Stimulated activated CD4-positive, alpha-beta T cell treated with anti-CD3 and anti-CD28 coated beads, Interleukin-2, amount 100 ng/mL, for 48 hours (primary cell): Measurements from ENCODE around the gene PPM1J.
"Not testable (repeated sequence)": the region's sequence is repeated elsewhere in the genome, so short reads cannot be mapped to it uniquely, and the experiment has no call there.

Experiments
- DNase-seq, 2 donors: peaks; one replicate each; pipeline ENCODE4 v3.0.0-alpha.2; 2020

Gene PPM1J

DNA sequence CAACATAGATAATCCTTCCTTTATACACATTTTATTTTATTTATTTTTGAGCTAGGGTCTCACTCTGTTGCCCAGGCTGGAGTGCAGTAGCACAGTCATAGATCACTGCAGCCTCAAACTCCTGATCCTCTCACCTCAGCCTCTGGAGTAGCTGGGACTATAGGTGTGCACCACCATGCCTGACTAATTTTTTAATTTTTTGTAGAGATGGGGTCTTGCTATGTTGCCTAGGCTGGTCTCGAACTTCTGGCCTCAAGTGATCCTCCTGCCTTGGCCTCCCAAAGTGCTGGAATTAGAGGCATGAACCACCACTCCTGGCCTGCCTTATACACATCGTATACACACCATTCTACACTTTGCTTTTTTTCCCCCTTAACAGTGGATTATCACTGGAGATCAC, 6.2 kb upstream of the PPM1J start:
- not testable (repeated sequence) for DNase-seq

GRCh38 chr1:112720800-112721199, 5.7 kb upstream of the PPM1J start:
- DNase-seq, result no peak

DNA sequence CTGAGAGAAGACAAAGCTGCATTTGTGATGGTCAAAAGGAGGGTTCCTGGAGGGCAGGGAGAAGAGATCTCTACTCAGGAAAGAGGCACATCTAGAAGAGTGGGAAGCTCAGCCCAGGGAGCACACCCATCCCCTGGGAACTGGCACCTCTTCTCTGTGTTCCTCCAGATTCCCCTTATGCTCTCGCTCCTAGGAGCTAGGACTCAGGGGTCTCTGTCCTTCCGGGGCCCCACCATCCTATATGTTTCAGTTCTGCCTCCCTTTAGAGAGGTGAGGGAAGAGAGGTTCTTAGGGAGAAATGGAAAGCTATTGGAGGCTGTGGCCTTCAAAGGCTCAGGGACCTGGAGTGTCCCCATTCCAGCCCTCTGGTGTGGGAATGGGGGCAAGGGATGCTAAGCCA, 4.6 kb upstream of the PPM1J start:
- DNase-seq, result no peak

DNA sequence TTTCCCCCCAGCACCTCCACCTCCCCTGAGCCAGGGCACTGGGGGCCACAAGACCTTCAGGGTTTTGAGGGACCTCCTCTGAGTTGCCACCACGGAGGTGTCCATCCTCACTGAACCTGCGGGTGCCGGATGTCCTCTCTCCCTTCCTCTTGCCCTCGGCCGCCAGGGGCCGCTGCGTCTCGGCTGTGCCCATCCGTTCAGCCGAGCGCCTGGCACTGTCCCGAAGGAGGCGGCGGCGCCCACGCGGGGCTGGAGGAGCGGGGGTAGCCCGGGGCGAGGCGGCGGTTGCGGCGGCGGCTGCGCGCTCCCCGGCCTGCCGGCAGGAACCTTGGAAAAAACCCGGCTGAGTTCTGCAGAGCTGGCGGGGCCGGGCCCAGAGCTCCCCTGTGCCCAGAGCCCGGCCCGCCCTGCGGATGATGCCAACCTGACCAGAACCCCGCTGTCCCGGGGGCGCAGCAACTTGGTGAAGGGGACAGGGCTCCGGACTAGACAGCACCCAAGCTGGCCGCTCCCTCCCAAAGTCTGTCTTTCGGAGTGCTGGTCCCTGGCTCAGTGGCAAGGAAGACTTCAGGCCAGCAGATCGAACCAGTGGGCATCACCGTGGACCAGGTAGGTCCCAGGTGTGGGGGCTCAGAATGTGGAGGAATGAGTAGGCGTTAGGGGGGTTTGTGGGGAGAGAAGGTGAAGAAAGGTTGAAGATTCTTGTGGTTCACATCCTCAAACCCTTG, 3.7 kb upstream of the PPM1J start:
- peak; percentile 74 to 80 for DNase-seq

DNA sequence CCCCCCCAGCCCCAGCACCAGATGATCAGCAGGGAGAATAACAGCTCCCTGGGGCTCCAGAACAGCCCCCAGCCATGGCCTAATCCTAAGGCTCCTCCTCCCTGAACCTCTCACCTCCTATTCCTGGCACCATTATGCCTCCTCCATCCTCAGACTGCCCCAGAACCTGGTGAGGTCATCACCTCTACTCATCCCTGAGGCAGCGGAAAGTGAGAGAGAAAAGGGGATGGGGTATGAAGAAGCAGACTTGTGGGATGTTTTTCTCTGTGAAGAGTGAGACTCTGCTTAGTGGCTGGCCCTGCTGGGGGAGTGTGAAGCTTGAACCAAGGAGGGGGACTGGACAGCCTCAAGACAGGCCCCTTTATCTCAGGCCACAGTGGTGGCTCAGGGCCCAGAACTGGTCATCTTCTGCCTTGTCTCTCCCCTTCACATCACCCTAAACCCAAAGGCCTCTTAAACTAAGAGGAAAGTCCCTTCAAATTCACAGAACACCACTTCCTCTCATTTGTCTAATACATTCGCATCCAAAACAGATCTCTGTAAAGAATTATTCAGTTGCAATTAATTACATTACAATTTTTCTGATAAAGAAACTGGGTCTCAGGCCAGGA, 2.2 kb upstream of the PPM1J start:
- DNase-seq, result no peak

DNA sequence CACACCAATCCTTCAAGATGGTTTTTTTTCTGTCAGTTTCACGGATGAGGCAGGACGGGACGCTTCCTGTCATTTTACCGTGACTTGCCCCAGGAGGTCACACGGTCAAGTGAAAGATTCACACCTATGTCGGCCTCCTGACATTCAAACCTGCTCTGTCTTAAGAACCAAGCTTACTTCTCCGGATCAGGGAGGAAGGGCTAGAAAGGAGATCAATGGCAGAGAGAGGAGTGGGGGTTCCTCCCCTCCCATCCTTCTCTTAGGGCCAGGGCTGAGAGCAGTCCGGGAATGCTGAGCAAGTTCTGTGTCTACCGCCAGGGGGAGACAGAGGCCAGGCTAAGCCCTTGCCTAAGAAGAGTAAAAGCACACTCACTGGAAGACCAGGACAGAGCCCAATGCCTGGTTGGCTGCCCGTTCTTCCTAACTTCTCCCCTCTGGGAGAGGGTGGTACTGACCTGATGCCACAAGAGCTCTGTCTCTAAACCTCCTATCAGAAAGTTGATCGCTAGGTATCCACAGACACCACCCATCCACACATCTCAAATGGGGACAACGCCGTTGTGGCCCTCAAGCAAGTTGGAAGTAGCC, 1.1 kb upstream of the PPM1J start:
- DNase-seq, result peak; percentile 79 to 81

DNA sequence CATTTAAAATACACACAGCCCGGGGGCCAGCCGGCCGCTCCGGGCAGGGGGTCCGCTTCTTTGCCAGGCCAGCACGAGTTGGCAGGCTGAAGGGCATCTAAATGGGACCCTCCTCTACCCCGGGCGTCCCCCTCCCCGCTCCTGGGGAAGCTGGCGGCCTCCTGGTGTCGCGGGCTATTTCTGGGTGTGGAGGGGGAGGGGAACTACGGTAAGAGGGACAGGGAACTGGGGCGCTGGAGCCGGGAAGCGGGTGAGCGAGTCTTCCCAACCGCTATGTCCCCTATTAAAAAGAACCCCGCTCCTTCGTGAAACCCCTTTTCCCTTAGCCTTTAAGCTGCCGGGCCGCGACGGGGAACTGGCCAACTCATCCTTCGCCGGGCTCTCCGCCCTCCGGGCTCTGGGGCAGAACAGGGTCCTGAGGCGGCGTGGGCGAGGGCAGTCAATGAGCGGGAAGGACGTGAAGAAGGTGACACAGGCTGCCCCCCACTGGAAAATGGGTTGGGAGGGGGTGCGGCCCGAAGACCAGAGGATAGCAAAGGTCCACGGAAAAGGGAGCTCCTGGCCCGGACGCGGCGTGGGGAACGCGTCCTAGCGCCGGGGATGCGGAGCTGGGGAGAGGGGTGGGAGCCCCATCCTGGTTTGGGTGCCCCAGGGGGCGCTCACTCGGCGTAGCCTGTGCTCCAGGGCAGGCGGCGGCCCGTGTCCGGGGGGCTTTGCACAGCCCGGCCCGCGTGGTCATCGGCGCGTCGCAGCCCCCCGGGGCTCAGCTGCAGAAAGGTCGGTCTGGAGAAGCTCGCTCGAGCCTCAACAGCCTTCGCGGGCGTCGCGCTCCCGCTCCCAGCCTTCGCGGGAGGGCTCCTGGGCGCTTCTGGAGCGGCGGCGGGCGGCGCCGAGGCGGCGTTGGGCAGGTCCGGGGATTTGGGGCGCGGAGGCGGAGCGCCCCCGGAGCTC, 544 bp downstream of the PPM1J start:
- DNase-seq, result no peak

DNA sequence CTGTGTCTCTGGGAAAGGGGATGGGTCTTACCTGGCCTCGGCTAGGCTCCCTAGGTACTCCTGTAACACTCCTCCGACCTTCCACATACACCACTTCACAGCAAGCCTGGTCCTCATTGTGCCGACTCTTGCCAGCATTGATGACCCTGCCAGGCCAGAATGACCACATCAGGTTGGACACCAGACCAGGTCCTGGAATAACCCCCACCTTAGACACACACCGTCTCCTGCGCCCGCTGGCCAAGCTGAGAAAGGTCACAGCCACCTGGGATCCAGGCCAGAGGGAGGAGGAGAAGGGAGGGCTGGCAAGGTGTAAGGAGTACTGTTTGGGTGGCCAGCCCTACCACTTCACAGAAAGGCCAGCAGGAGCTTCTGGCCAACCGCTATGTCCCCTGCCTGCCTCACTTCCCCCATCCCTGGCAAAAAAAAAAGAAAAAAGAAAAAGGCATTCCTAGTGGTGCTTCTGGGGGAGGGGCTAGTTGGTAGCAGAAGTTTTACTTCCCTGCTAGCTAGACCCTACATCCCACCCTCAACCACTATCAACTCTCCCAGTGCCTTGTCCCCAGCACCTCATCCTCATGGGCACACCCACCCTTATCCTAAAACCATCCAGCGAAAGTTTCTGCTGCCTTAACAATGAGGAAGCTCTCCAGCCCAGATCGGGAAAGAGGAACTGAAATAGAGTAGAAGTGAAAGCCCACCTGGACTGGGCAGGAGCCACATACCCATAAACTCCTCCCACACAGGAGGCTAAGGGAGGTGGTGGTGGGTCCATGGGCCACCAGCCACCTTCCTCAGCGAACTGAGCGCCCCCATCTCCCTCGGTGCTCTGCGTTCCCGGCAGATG, 1.4 kb downstream of the PPM1J start:
- no peak for DNase-seq

DNA sequence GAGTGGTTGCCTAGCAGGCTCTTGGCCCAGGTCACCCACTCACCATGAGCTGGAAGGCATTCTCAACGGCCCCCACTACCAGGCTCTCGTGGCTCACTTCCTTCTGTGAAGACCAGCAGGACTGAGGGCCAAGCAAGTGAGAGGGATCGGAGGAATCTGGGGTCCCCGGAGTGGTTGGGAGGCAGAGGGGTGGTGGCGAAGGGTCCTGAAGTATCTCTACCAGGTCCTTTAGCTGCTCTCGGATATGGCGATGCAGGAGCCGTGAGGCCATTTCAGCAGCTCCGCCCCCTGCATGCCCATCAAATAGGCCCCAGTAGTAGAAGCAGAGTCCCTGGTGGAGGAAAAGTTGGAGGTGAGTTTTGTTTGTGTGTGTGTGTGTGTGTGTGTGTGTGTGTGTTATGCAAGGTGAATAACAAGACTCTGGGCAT, 2.4 kb downstream of the PPM1J start:
- DNase-seq, result no peak

DNA sequence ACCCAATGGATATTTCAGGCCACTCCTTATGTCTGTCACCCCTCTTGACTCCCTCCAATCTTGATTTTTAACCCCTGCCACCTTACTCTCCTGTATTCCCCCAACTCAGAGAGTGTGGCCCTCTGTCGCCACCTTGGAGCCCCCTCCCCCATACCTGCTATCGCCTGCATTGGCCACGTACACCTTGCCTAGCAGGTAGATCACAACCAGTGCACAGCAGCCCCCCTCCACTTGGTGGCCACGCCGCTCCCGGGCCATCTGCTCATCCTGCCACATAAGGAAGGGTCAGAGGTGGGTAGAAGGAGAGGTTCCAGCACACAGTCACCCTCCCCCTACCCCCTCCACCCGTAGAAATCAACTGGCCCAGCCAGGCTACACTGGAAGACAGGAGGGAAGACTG, 2.9 kb downstream of the PPM1J start:
- no peak for DNase-seq

DNA sequence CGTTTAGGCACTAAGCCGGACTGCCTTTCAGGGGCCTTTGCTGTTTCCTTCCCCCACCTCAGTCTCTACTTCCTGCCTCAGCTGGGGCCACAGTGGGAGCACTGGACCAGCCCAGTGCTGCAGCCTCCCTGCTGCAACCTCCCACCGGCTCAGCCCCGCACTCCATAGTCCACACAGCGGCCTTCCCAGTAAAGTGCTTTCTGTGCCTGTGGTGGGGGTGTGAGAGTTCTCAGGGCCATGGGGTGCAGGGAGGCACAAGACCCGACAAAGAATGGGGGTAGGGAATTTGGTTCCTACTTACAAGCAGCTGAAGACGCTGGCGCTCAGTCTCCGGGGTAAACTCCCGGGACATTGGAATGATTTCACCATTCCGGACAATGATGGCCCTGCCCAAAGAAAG, 3.5 kb downstream of the PPM1J start:
- no peak for DNase-seq

- no peak for DNase-seq
Measured at GRCh38 chr1:112711041-112711440, 4.1 kb downstream of the PPM1J start.

DNA sequence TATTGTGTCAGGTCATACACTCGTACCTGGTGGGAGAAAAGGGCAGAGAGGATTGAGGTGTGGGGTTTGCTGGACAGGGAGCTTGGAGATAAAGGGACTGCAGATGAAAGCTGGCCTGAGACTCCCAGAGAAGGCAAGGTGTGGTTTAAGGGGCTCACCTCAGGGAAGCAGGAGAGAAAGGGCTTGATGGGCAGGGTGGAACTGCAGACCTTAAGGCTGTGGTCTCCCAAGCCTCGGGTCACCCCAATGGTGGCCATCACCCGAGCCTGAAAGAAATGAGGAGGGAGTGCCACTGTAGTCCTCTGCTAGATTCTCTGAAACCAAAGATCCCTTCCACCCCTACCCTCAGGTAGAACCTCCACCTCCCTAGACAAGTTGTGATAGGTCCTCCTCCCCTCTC, 4.5 kb downstream of the PPM1J start:
- DNase-seq, result no peak

DNA sequence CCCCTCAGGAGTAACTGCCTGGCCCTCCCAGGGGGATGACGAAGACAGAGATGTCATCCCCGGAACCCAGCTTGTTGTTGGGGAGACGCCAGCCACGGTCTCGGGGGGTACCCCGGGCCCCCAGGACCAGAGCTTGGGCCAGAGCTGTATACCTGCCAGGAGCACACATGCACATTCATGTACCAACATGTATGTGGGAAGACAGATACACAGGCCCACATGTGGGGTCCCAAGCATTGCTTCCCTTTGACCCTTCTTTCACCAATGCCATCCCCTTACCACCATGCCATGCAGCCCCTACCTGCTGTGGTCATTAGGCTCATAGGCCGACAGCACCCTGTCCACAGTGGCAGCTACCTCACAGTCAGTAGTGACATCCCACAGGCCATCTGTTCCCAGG, 5.0 kb downstream of the PPM1J start:
- no peak for DNase-seq

- DNase-seq, result no peak
Measured at GRCh38 chr1:112708489-112708888, 6.6 kb downstream of the PPM1J start.

- no peak for DNase-seq
Measured at GRCh38 chr1:112708002-112708448, 7.1 kb downstream of the PPM1J start.

GRCh38 chr1:112707221-112708001, 7.7 kb downstream of the PPM1J start:
- DNase-seq, result peak in 1 of 2 donors; percentile 64

- DNase-seq, result no peak
Measured at GRCh38 chr1:112706505-112707220, 8.5 kb downstream of the PPM1J start, which contains the start of gene RHOC. Gene RHOC (minus strand): TSS chr1:112707127. CDS start chr1:112703799, 3,328 bp downstream.

DNA sequence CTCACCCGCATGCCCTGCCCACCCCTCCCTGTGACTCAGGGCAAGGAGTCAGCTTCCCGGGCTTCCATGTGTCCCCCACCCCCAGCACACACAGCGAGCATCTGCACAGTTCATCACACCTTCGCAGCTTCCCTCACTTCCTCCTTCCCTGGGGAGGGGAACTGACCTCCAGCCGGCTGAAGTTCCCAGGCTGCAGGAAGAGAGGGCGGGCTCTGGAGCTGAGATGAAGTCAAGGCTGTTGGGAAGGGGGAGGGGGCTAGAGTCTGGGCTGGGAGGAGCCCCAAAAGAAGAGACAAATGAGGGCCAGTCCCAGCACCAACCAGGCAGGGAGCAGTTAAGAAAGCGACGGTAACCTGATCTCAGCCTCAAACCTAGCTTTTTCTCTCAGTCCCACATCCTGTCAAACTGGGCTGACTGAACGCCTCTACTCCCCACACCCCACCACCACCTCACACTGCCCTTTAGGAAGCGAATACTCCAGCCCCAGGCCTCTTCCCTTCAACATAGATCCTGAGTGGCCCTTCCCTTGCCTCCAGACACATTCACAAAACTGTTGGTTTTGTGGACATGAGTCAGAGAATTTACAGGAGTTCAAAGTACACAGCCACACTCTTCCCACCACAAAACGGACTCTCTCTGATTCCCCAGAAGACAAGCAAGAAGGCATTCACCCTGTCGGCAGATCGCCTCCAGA, 10.1 kb downstream of the PPM1J start:
- DNase-seq, result peak in 1 of 2 donors; percentile 48

DNA sequence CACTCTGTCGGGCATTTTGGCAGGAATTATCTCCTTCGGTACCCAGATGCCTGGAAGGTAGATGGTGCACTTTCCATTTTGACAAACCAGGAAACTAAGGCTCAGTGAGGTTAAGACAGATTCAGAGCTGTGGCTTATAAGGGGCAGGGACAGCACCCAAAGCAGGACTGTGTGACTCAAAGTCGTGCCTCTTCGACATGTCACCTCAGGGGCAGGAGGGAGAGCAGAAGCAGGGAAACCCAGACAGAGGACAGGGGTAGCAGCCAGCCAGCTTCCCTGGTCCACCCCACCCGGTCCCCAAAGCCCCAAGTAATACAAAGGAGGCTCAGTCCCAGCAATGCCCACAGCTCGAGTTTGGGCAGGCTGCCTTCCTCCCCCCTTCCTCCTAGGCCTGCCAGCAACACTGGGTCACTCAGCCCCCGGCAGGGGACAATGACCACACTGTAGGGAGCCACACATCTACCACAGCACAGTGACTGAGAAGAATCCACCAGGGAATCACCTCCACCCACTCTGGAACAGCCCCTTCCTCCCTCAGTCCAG, 10.7 kb downstream of the PPM1J start:
- DNase-seq, result no peak
